ENCODE results near the gene RAB1B.
"Not testable (repeated sequence)": the region's sequence is repeated elsewhere in the genome, so short reads cannot be mapped to it uniquely, and the experiment has no call there.

RAB1B gene

DNA sequence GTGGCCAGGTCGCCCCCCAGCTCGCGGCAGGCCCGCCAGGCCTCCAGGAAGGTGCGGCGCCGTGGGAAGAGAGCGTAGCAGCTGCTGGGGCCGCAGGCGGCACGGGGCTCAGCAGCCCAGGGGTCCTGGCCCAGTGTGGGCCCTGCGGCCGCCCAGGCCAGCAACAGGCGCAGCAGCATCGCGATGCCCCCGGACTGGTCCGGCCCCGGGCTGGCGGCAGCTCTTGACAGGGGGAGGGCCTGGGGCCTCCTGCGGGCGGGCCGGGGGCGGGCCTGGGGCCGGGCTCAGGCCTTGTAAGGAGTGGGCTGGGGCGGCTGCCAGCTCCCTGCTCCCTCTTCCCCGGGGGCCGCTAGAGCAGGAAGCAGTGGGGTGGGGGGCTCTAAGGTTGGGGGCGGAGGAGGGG is 48.4 kb downstream of the RAB1B start, which contains the start of gene CD248:
TSS of gene CD248 (minus strand) at position 196 of the 403 bp plus-strand sequence. CDS start at position 179, 17 bp downstream.
- Histone ChIP-seq H3K27ac (no peak within 1 kb of the TSS), H3K27me3 (peaks cover 54% of the 10 kb centered on the region), H3K36me3 (no peaks in the 10 kb centered on the region), H3K4me1 (ENCODE audit: control insufficient read depth in 1 of 2, insufficient read depth in 1 of 2, low read depth in 1 of 2, low read length in 1 of 2) (peaks cover 28 to 29% of the 10 kb centered on the region in 2 experiments), H3K4me3 (ENCODE audit: low read depth in 1 of 2, low read length in 1 of 2) (no peak within 1 kb of the TSS), H3K9me3 (no peaks in the 10 kb centered on the region)
- TF ChIP-seq, protein P1, sequence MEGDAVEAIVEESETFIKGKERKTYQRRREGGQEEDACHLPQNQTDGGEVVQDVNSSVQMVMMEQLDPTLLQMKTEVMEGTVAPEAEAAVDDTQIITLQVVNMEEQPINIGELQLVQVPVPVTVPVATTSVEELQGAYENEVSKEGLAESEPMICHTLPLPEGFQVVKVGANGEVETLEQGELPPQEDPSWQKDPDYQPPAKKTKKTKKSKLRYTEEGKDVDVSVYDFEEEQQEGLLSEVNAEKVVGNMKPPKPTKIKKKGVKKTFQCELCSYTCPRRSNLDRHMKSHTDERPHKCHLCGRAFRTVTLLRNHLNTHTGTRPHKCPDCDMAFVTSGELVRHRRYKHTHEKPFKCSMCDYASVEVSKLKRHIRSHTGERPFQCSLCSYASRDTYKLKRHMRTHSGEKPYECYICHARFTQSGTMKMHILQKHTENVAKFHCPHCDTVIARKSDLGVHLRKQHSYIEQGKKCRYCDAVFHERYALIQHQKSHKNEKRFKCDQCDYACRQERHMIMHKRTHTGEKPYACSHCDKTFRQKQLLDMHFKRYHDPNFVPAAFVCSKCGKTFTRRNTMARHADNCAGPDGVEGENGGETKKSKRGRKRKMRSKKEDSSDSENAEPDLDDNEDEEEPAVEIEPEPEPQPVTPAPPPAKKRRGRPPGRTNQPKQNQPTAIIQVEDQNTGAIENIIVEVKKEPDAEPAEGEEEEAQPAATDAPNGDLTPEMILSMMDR (IDR thresholded peaks at IDR 0.05) = no peak

GRCh38 chr11:66317322-66317722 is 48.9 kb downstream of the RAB1B start:
- no peaks in the 10 kb centered on the region for H3K36me3 ChIP-seq
- peaks cover 23 to 24% of the 10 kb centered on the region in 2 experiments for H3K4me1 ChIP-seq (ENCODE audit: control insufficient read depth in 1 of 2, insufficient read depth in 1 of 2, low read depth in 1 of 2, low read length in 1 of 2)
- H3K27me3 ChIP-seq = peaks cover 53% of the 10 kb centered on the region
- no peak overlapping the region for H3K4me3 ChIP-seq (ENCODE audit: low read depth in 1 of 2, low read length in 1 of 2)
- TF ChIP-seq, protein P1 (IDR thresholded peaks at IDR 0.05) = no peak
- no peaks in the 10 kb centered on the region for H3K9me3 ChIP-seq
- H3K27ac ChIP-seq = no peak overlapping the region

GRCh38 chr11:66317723-66318599 is 49.5 kb downstream of the RAB1B start:
- no peak overlapping the region for H3K27ac ChIP-seq
- H3K36me3 ChIP-seq = no peaks in the 10 kb centered on the region
- TF ChIP-seq, protein P1 (IDR thresholded peaks at IDR 0.05) = no peak
- no peaks in the 10 kb centered on the region for H3K9me3 ChIP-seq
- H3K4me1 ChIP-seq (ENCODE audit: control insufficient read depth in 1 of 2, insufficient read depth in 1 of 2, low read depth in 1 of 2, low read length in 1 of 2) = peaks cover 18 to 19% of the 10 kb centered on the region in 2 experiments
- peaks cover 52% of the 10 kb centered on the region for H3K27me3 ChIP-seq
- no peak overlapping the region for H3K4me3 ChIP-seq (ENCODE audit: low read depth in 1 of 2, low read length in 1 of 2)

DNA sequence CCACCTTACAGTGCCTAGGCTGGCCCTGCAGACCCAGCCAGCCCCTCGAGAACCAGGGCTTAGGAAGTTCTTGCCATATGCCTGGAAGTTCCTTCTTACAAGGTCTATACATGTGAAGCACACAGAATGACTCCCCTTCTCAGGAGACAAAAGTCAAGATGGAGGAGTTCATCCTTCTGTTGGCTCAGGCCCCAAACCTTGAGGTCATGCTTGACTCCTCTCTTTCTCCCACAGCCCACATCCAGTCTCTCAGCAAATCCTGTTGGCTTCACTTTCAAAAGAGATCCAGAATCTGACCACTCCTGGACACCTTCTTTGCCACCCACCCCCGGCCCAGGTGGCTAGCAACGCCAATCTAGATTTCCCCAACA is 50.1 kb downstream of the RAB1B start:
- Histone ChIP-seq H3K4me1 (ENCODE audit: control insufficient read depth in 1 of 2, insufficient read depth in 1 of 2, low read depth in 1 of 2, low read length in 1 of 2) (peaks cover 13 to 15% of the 10 kb centered on the region in 2 experiments), H3K4me3 (ENCODE audit: low read depth in 1 of 2, low read length in 1 of 2) (no peak overlapping the region), H3K27ac (no peak overlapping the region)

GRCh38 chr11:66320289-66320688 is 51.9 kb downstream of the RAB1B start:
- not testable (repeated sequence) for H3K9me3 ChIP-seq; H3K27ac ChIP-seq; H3K36me3 ChIP-seq; H3K4me3 ChIP-seq (ENCODE audit: low read depth in 1 of 2, low read length in 1 of 2)
- H3K4me1 ChIP-seq (ENCODE audit: control insufficient read depth in 1 of 2, insufficient read depth in 1 of 2, low read depth in 1 of 2, low read length in 1 of 2) = peaks cover 13 to 15% of the 10 kb centered on the region in 2 experiments
- H3K27me3 ChIP-seq = peaks cover 28% of the 10 kb centered on the region

More for the DNA sequence above, 50.1 kb downstream of the RAB1B start:
- Histone ChIP-seq H3K27me3 (peaks cover 46% of the 10 kb centered on the region), H3K36me3 (no peaks in the 10 kb centered on the region), H3K9me3 (no peaks in the 10 kb centered on the region)
- TF ChIP-seq, protein P1 (IDR thresholded peaks at IDR 0.05) = no peak

- H3K27ac ChIP-seq; H3K4me3 ChIP-seq (ENCODE audit: low read depth in 1 of 2, low read length in 1 of 2): not testable (repeated sequence)
Measured at GRCh38 chr11:66320748-66321147, 52.3 kb downstream of the RAB1B start.

More at GRCh38 chr11:66320748-66321147, 52.3 kb downstream of the RAB1B start:
- peaks cover 24% of the 10 kb centered on the region for H3K27me3 ChIP-seq
- H3K9me3 ChIP-seq, H3K36me3 ChIP-seq: not testable (repeated sequence)
- H3K4me1 ChIP-seq (ENCODE audit: control insufficient read depth in 1 of 2, insufficient read depth in 1 of 2, low read depth in 1 of 2, low read length in 1 of 2) = peaks cover 13 to 15% of the 10 kb centered on the region in 2 experiments

Data from neutrophil (primary cell).